ENCODE data around the gene BCR. TPM values are rescaled to one million over a fixed set of nuclear protein-coding genes. Genes with fewer than 3 reads are reported as not detected.

The BCR gene
- total and polyA plus RNA-seq, 2 of the 8 experiments (the other 6 are each of a cell fraction or from before 2014, with no cell fraction given), result 66.7 to 130 TPM

- TF ChIP-seq SAP30 (IDR thresholded peaks at IDR 0.05; ENCODE audit: insufficient read depth, insufficient replicate concordance, low read length) (no peak), NRF1 (IDR thresholded peaks at IDR 0.05; ENCODE audit: low read depth, low read length) (no peak), NANOG (IDR thresholded peaks at IDR 0.05; ENCODE audit: insufficient read depth, low read depth, low read length, poor library complexity, severe bottlenecking) (no peak), KDM5A (IDR thresholded peaks at IDR 0.05; ENCODE audit: low read length) (no peak), ATF2 (IDR thresholded peaks at IDR 0.05; ENCODE audit: low read length) (no peak), MAFK (IDR thresholded peaks at IDR 0.05; ENCODE audit: low read depth, low read length) (no peak), ZNF274 (IDR thresholded peaks at IDR 0.05; ENCODE audit: borderline replicate concordance, extremely low read depth, low read length) (no peak)
Observed at GRCh38 chr22:23145878-23146470, 34.3 kb upstream of the BCR start (continued).

Data from H1 (cell line).